DOHH2 (cell line): ENCODE data around the gene SETD3.

Experiments used
- H3F3A ChIP-seq: fragments of 200-600 bp; sonication (generic), shearing (Covaris generic); 2 replicates; pipeline ENCODE4 v1.6.0; 2016; ENCODE audit warnings: antibody characterized with exemption, mild to moderate bottlenecking; ENCODE audit not compliant: control insufficient read depth, insufficient read depth
- H3K27ac ChIP-seq: fragments of 200-600 bp; sonication (generic); 2 replicates; pipeline ENCODE4 v1.5.1; 2014; ENCODE audit warnings: low read depth, mild to moderate bottlenecking, low read length, moderate library complexity
- H3K27me3 ChIP-seq: fragments of 200-600 bp; sonication (generic); 2 replicates; pipeline ENCODE4 v1.6.1; 2014; ENCODE audit warnings: mild to moderate bottlenecking, low read length, mixed read lengths; ENCODE audit not compliant: control insufficient read depth
- H3K36me3 ChIP-seq: fragments of 200-600 bp; sonication (generic); 2 replicates; pipeline ENCODE4 v1.6.1; 2014; ENCODE audit warnings: mild to moderate bottlenecking, low read length, moderate library complexity, mixed read lengths; ENCODE audit not compliant: control insufficient read depth
- H3K4me1 ChIP-seq: fragments of 200-600 bp; sonication (generic); 2 replicates; pipeline ENCODE4 v1.6.1; 2014; ENCODE audit warnings: mild to moderate bottlenecking, low read length, mixed read lengths; ENCODE audit not compliant: control insufficient read depth
- H3K4me2 ChIP-seq: fragments of 200-600 bp; sonication (generic); 2 replicates; pipeline ENCODE4 v1.6.0; 2014; ENCODE audit warnings: mild to moderate bottlenecking, low read length, moderate library complexity
- H3K4me3 ChIP-seq: fragments of 200-600 bp; sonication (generic); 2 replicates; pipeline ENCODE4 v1.5.1; 2014; ENCODE audit warnings: mild to moderate bottlenecking, low read length, mixed read lengths
- H3K79me2 ChIP-seq: fragments of 200-600 bp; sonication (generic); 2 replicates; pipeline ENCODE4 v1.6.1; 2014; ENCODE audit warnings: mild to moderate bottlenecking, low read length, mixed read lengths; ENCODE audit not compliant: control insufficient read depth
- H3K9me2 ChIP-seq: fragments of 200-600 bp; sonication (generic); replicated peaks from 2 replicates; pipeline ENCODE4 v1.6.1; 2014; ENCODE audit warnings: mild to moderate bottlenecking, low read length, mixed read lengths; ENCODE audit not compliant: control insufficient read depth
- H3K9me3 ChIP-seq: fragments of 200-600 bp; sonication (generic); 2 replicates; pipeline ENCODE4 v1.6.1; 2014; ENCODE audit warnings: antibody characterized with exemption, low read length, mixed read lengths; ENCODE audit not compliant: control insufficient read depth, insufficient read depth
- H4K20me1 ChIP-seq: fragments of 200-600 bp; sonication (generic); 2 replicates; pipeline ENCODE4 v1.6.0; 2014; ENCODE audit warnings: low read depth, mild to moderate bottlenecking, antibody characterized with exemption, low read length, moderate library complexity; ENCODE audit not compliant: control insufficient read depth, insufficient read depth
- CTCF ChIP-seq: fragments of 200-600 bp; sonication (generic); IDR thresholded peaks from one replicate; pipeline ENCODE4 v1.5.1; 2014; ENCODE audit warnings: antibody characterized with exemption, mild to moderate bottlenecking, low read depth, low read length; ENCODE audit not compliant: poor library complexity, severe bottlenecking
- EZH2phosphoT487 ChIP-seq: fragments of 200-600 bp; sonication (generic); IDR thresholded peaks from 2 replicates; pipeline ENCODE4 v1.6.1; 2017; ENCODE audit warnings: borderline replicate concordance, mild to moderate bottlenecking, antibody characterized with exemption, low read length, moderate library complexity, mixed read lengths

Gene SETD3

GRCh38 chr14:99516156-99516870 lies 35.7 kb upstream of the SETD3 start:
- no peaks in the 10 kb centered on the region for H3K4me1 ChIP-seq
- H3K27ac ChIP-seq = no peak overlapping the region
- no peaks in the 10 kb centered on the region for H3K9me2 ChIP-seq
- no peak overlapping the region for H3K4me3 ChIP-seq
- no peaks in the 10 kb centered on the region for H4K20me1 ChIP-seq
- H3K4me2 ChIP-seq = no peak overlapping the region
- H3K36me3 ChIP-seq = no peaks in the 10 kb centered on the region
- no peak for TF ChIP-seq CTCF
- TF ChIP-seq EZH2phosphoT487 = no peak
- peaks cover under 1% of the 10 kb centered on the region; the same call in 1 of the 2 replicates for H3F3A ChIP-seq
- H3K9me3 ChIP-seq = no peaks in the 10 kb centered on the region
- H3K79me2 ChIP-seq = no peaks in the 10 kb centered on the region
- H3K27me3 ChIP-seq = no peaks in the 10 kb centered on the region

GRCh38 chr14:99515301-99516155 lies 34.9 kb upstream of the SETD3 start:
- Histone ChIP-seq H4K20me1 (no peaks in the 10 kb centered on the region), H3K4me2 (no peak overlapping the region), H3K27ac (no peak overlapping the region), H3K4me3 (no peak overlapping the region), H3K36me3 (no peaks in the 10 kb centered on the region), H3K4me1 (no peaks in the 10 kb centered on the region), H3K79me2 (no peaks in the 10 kb centered on the region), H3F3A (peaks cover 5% of the 10 kb centered on the region; the same call in 1 of the 2 replicates), H3K9me3 (no peaks in the 10 kb centered on the region), H3K9me2 (no peaks in the 10 kb centered on the region), H3K27me3 (no peaks in the 10 kb centered on the region)
- TF ChIP-seq EZH2phosphoT487 (no peak), CTCF (no peak)

GRCh38 chr14:99514552-99515300 lies 34.1 kb upstream of the SETD3 start:
- Histone ChIP-seq H3K9me3 (no peaks in the 10 kb centered on the region), H3K36me3 (no peaks in the 10 kb centered on the region), H3K27ac (no peak overlapping the region), H3K4me2 (no peak overlapping the region), H3K27me3 (no peaks in the 10 kb centered on the region), H3K4me1 (no peaks in the 10 kb centered on the region), H4K20me1 (no peaks in the 10 kb centered on the region), H3K4me3 (no peak overlapping the region), H3K9me2 (no peaks in the 10 kb centered on the region), H3F3A (peaks cover 5% of the 10 kb centered on the region; the same call in 1 of the 2 replicates), H3K79me2 (no peaks in the 10 kb centered on the region)
- TF ChIP-seq EZH2phosphoT487 (no peak), CTCF (no peak)
